DMS 273 treated with DMSO at 0.1 percent for 48 hours (cell line): ENCODE data around the gene C13orf46.

Experiments
- DNase-seq: peaks from one replicate; lab custom pipeline; 2025; lab: John Stamatoyannopoulos, UW

The C13orf46 gene

DNA sequence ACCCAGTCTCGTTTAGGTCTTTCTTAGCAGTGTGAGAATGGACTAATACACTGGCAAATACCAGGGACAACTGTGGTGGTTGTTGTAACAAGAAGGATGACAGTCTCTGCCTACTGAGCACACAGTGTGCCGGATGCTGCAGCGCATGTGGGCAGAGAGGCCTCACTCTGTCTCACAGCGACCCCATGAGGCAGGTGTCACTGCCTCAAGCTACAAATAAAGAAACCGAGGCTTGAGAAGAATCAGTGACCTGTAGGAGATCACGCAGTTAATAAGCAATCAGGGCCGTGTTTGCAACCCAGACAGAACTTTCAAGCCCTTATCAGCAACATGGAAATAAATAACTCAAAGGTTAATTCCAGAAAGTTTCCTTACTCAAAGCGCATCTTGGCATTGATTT lies 69.5 kb downstream of the C13orf46 start:
- no peak for DNase-seq

DNA sequence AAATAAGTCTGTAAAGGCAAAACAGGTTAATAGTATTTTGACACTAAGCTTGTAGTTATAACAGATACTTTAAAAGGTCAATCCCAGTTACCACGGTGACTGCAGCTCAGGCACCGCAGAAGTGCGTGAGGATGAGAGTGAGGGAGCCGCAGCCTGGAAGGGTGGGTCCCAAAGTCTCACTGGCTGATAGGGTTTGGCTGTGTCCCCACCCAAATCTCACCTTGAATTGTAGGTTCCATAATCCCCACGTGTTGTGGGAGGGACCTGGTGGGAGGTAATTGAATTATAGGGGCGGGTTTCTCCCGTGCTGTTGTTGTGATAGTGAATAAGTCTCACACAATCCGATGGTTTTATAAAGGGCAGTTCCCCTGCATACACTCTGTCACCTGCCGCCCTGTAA lies 70.0 kb downstream of the C13orf46 start:
- no peak for DNase-seq
